HG03108 (cell line): ENCODE measurements around the gene TCF3.
"Not testable (repeated sequence)": the region's sequence is repeated elsewhere in the genome, so short reads cannot be mapped to it uniquely, and the experiment has no call there.

Experiments
- ATAC-seq: cut with Tn5 transposase; IDR thresholded peaks from one replicate; pipeline ENCODE4 v1.9.1; 2021; ENCODE audit warnings: moderate library complexity; ENCODE audit not compliant: unreplicated experiment

Gene TCF3

GRCh38 chr19:1652471-1653299, at the start of gene TCF3:
Gene TCF3 (minus strand): TSS chr19:1652615. CDS start chr19:1650248, 2,367 bp downstream.
- peak; percentile 62 for ATAC-seq

DNA sequence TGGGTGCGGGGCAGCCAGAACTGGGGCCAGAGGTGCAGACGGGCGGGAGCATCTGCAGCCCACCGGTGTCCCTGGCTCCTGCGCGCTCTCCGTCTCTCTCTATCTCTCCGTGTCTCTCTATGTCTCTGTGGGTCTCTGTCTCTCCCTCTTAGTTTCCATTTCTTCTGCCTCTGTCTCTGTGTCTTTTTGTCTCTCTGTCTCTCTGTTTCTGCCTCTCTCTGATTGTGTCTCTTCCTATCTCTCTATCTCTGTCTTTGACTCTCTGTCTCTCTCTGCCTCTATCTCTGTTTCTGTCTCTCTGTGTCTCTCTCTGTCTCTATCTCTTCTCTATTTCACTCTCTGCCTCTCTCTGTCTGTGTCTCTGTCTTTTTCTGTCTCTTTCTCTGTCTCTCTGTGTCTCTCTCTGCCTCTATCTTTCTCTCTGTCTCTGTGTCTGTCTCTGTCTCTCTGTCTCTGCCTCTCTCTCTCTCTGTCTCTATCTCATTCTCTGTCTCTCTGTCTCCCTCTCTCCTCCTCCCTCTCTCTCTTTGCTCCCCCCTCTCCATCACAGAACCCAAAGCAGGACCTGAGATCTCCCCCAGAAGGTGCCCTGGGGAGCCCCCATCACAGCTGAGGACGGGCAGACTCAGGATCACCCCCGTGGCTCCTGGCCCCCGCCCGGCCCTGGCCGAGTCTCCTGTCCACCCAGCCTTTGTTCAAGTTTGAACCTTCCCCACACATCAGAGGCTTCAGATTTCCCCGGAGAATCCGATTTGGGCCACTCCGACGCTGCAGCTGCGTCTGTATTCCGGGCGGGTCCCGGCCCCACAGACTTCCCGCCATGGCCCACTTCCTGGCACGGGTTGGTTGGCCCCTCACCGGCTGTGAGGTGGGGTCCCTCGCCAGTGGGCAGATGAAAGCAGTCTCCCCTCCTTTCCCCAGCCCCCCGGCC, 48.6 kb upstream of the TCF3 start:
- ATAC-seq = no peak

DNA sequence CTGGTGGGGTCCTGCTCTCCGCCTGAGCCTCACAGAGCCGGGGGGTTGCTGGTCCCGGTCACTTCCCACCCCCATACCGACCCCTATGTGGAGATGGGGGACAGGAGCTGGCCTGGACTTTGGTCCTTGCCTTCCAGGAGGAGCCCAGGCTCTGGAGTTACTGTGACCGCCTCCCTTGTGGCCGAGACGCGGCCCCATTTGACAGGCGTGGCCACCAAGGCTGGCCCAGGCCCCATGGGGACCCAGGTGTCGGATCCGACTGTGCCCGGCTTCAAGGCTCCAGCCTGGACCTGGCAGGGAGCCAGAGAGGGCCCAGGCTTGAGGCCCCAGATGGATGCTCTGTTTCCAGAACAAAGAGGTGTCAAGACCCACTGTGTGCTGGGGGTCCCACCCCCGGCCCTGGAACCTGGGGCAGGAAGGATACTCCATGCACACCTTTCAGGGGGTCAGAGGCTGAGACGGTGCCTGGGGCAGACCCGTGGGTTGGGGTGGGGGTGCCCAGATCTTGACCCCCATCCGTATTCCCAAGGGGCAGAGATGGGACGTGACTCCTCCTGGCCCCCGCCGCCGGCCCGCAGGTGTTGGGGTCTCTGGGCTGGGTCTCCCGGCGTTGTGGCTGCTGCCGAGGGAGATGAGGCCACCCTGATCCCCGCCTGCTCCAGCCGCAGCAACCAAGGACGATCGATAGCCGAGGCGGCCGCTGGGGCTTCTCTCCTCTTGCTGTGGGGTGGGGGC, 47.8 kb upstream of the TCF3 start:
- ATAC-seq = no peak

- no peak for ATAC-seq
Observed at GRCh38 chr19:1699386-1699785, 47.0 kb upstream of the TCF3 start.

- no peak for ATAC-seq
Observed at GRCh38 chr19:1698636-1699035, 46.2 kb upstream of the TCF3 start.

- not testable (repeated sequence) for ATAC-seq
Observed at GRCh38 chr19:1695481-1695880, 43.1 kb upstream of the TCF3 start.

DNA sequence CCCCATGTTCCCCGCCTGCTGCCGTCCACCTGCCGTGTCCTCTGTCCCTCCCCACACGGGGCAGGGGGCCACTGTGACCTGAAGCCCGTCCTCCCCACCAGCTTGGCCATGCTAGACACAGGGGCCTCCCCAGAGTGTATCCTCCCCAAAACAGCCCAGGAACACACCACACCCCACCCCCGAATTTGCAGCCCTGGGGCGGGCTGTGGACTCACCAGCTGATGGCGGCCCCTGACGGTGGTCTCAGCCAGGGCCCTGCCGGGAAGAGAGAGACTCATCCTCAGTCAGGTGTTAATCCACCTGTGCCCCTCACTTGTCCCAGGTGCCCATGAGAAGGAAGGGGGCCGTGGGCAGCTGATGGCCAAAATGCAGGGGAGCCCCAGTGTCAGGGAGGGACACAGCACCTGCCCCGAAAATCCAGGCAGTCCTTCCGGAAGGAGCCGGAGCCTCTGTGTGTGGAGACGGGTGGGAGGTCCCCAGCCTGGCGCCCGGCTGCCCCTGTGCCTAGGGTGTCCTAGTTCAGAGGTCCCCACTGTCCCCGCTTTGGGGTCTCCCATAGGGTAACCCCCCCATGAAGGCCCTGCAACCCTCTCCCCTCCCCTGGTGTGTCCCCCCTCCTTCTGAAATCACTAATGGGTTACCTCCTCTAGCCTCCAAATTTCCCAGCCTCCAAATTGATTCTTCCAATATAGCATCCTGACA, 39.3 kb upstream of the TCF3 start:
- no peak for ATAC-seq

GRCh38 chr19:1690699-1691307, 38.4 kb upstream of the TCF3 start:
- no peak for ATAC-seq

DNA sequence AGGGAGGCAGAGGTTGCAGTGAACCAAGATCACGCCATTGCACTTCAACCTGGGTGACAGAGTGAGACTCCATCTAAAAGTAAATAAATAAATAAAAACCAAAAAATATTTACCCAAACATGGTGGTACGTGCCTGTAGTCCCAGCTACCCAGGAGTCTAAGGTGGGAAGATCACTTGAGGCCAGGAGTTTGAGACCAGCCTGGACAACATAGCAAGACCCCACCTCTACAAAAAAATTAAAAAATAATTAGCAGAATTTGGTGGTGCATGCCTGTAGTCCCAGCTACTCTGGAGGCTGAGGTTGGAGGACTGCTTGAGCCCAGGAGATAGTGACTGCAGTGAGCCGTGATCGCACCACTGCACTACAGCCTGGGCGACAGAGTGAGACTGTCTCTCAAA, 33.4 kb upstream of the TCF3 start:
- ATAC-seq = not testable (repeated sequence)

GRCh38 chr19:1685046-1685445, 32.6 kb upstream of the TCF3 start:
- ATAC-seq = no peak

DNA sequence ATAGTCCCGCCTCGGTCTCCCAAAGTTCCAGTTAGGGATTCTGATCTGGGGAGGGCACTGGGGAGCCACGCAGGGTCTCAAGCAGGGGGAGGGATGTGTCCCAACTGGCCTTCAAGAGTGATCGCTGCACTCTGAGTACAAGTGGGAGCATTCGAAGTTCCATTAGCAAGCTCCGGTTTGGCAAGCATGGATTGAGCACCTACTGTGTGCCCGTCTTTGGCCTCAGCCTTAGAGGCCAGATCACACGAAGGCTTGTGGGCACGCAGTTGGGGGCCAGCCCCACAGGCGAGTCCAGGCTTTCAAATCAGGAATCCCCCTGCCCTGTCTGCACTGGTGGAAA, 32.1 kb upstream of the TCF3 start:
- ATAC-seq = no peak

DNA sequence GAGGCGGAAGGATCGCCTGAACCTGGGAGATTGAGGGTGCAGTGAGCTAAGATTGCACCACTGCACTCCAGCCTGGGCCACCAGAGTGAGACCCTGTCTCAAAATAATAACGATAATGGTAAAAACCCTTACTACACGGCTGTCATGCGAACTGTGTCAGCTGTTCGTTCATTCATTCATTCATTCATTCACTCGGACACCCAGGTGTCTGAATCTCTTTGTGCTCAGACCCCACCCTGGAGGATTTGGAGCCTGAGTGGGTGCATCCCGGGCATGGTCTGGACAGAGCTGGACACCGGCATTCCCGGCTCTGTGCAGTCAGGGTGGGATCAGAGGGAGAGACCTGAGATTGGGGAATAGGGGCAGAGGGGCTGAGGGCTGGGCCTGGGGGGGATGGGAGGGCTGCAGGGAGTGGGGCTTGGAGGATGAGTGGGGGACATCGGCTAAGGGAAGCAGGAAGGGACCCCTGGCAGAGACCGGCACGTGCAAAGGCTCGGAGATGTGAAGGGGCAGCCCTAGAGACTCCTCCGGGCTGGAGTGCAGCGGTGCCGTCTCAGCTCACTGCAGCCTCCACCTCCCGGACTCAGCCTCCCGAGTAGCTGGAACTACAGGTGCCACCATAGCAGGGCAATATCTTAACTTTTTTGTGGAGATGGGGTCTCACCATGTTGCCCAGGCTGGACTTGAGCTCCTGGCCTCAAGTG, 31.6 kb upstream of the TCF3 start:
- no peak for ATAC-seq

DNA sequence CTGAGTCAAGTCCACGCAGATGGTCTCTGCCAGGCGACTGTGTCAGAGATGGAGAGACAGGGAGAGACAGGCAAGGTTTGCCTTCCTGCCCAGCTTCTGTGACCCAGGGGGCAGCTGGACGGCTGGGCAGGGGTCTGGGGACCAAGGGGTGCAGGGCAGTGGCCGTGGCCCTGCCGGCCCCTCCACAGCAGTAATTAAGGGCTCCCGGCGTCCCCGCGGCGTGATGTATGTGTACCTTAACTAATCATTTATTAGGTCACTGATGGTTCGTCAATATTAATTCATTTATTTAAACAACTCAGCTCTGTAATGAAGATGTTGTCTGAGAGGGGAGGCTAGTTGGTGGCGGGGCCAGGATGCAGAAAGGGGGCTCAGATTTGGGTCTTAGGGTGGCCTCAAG, 28.6 kb upstream of the TCF3 start:
- no peak for ATAC-seq

GRCh38 chr19:1678073-1678472, 25.7 kb upstream of the TCF3 start:
- ATAC-seq = no peak

GRCh38 chr19:1676351-1677266, 24.2 kb upstream of the TCF3 start:
- no peak for ATAC-seq

DNA sequence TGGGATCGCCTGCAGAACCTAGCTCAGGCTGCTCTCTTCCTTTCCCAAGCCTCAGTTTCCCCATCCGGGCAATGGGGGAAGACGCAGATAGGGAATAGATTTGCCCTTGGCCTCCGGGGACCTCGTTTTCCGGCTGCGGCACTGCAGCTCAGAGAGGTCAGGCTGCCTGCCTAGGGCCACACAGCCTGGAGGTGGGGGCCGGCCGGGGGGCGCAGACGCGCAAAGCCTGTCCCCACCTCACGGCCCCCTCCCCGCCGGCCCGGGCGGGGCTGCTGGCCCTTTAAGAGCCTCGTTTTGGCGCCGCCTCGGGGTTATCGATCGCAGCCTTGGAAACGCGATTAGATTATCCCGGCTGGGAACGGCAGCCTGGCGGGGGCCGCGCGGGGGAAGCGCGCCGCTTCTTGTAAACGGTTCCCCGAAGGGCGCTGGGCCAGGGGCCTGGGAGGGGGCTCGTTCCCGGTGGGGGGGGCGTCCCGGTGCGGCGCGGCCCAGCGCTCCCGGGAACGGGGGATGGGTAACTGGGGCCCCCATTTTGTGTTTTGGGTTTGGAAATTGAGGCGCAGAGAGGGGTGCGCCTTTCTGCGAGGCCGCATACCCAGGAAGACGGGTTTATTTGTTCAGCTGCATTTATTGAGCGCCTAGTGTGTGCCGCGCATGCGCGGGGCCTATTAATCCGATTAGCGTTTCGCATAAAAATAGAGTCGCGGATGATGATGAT, 23.4 kb upstream of the TCF3 start:
- no peak for ATAC-seq

GRCh38 chr19:1674293-1674679, 21.9 kb upstream of the TCF3 start:
- no peak for ATAC-seq
